HUDEP-2 (cell line): ENCODE results near the gene INTS13.
"Not testable (repeated sequence)": the region's sequence is repeated elsewhere in the genome, so short reads cannot be mapped to it uniquely, and the experiment has no call there.

Experiments used
- DNase-seq, 76 experiments: peaks; one replicate each; lab custom pipeline; 2025; ENCODE audit not compliant: unreplicated experiment in 76 of 76; lab: John Stamatoyannopoulos, UW

The INTS13 gene

GRCh38 chr12:26936559-26937442, 980 bp downstream of the INTS13 start:
- peak in 4 of 76 experiments; percentile 0 to 39 (median 24) for DNase-seq

- DNase-seq, result no peak
These were observed 2.0 kb downstream of the INTS13 start for GRCh38 chr12:26935636-26936378.

GRCh38 chr12:26929590-26929989, 8.2 kb downstream of the INTS13 start:
- DNase-seq, result no peak

- DNase-seq, result no peak
These were observed 9.1 kb downstream of the INTS13 start for GRCh38 chr12:26928661-26929060.

GRCh38 chr12:26921886-26922285, 15.9 kb downstream of the INTS13 start:
- DNase-seq, result no peak

- DNase-seq, result no peak
These were observed 18.6 kb downstream of the INTS13 start for GRCh38 chr12:26919216-26919555.

- no peak for DNase-seq
These were observed 19.2 kb downstream of the INTS13 start for GRCh38 chr12:26918321-26919215.

- no peak for DNase-seq
These were observed 31.1 kb downstream of the INTS13 start for GRCh38 chr12:26906704-26907103.

- DNase-seq, result no peak
These were observed 31.8 kb downstream of the INTS13 start for GRCh38 chr12:26906024-26906423.

GRCh38 chr12:26903396-26903795, 34.4 kb downstream of the INTS13 start:
- DNase-seq, result not testable (repeated sequence)

GRCh38 chr12:26896913-26897312, 40.9 kb downstream of the INTS13 start:
- no peak for DNase-seq

- no peak for DNase-seq
These were observed 42.1 kb downstream of the INTS13 start for GRCh38 chr12:26895672-26896071.

- DNase-seq, result no peak
These were observed 46.1 kb downstream of the INTS13 start for GRCh38 chr12:26891704-26892103.

GRCh38 chr12:26890784-26891183, 47.0 kb downstream of the INTS13 start:
- DNase-seq, result no peak

GRCh38 chr12:26884765-26885576, 52.8 kb downstream of the INTS13 start:
- peak in 69 of 76 experiments; percentile 11 to 86 (median 61) for DNase-seq

- DNase-seq, result no peak
These were observed 57.2 kb downstream of the INTS13 start for GRCh38 chr12:26880625-26881024.

- DNase-seq, result no peak
These were observed 59.1 kb downstream of the INTS13 start for GRCh38 chr12:26878661-26879119.

GRCh38 chr12:26874501-26875296, 63.1 kb downstream of the INTS13 start:
- no peak for DNase-seq

- DNase-seq, result peak in 2 of 76 experiments; percentile 7 to 17
These were observed 65.2 kb downstream of the INTS13 start for GRCh38 chr12:26872625-26873024.
